Measurements from ENCODE around the gene ACSL5.
A peak's percentile ranks its signal among the peaks of the same experiment; 100 is the strongest.

Gene ACSL5

GRCh38 chr10:112475575-112476218, 101.8 kb downstream of the ACSL5 start:
- TF ChIP-seq CTCF (IDR thresholded peaks at IDR 0.05): peak; percentile 72
